Measurements from ENCODE around the gene CENPB. TPM values are rescaled to one million over a fixed set of nuclear protein-coding genes. Genes with fewer than 3 reads are reported as not detected.

The CENPB gene
- polyA plus RNA-seq, 1 of the 3 experiments (the other 2 are of a cell fraction): 41.2 TPM

DNA sequence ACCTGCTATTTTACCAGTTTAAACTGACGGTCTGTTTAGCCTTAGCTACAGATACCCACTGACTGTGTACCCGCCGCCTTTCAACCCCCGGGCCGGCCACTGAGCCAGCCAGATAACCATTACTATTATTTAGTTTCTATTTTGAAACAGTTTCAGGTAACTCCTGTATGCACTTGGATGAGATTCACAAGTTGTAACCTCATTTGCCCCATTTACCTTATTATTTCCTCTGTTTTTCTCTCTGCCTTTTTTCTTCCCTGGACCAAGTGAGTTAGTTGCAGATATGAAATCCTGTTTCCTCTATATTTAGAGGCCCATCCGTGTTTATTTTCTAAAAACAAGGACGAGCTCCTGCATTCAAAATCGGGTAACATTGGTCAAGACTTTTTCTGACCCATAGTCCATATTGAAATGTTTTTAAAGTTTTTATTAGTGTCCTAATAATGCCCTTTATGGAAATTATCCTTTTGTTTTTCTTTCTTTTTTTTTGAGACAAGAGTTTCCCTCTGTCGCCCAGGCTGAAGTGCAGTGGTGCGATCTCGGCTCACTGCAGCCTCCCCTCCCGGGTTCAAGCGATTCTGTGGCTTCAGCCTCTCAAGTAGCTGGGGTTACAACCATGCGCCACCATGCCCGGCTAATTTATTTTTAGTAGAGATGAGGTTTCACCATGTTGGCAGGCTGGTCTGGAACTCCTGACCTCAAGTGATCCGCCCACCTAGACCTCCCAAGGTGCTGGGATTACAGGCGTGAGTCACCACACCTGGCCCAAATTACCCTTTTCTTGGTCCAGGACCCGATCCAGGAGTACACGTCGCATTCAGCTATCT is 34.6 kb upstream of the CENPB start:
- peaks cover 11 to 23% of the 10 kb centered on the region in 2 experiments; a peak in 2 of 4 replicates for H3K4me1 ChIP-seq (ENCODE audit: control insufficient read depth in 1 of 2, insufficient read depth in 2 of 2, low read depth in 1 of 2, low read length in 1 of 2)
- peaks cover 17% of the 10 kb centered on the region for H3K79me2 ChIP-seq (ENCODE audit: insufficient read depth)
- POLR2A ChIA-PET: interaction anchor here (0.6 to 2.0 kb wide), 16 partner anchors 9 to 264 kb away, joined by 3 to 20 read pairs (median 4); partner anchors contain the start of genes ADISSP, CDC25B, CENPB and MAVS
- peak overlapping the region; percentile 80 to 84 for H3K4me3 ChIP-seq (ENCODE audit: low read depth in 2 of 2, low read length in 1 of 2)
- H3F3A ChIP-seq (replicated peaks; ENCODE audit: insufficient read depth): no peaks in the 10 kb centered on the region
- peak overlapping the region; percentile 92 to 97 for H3K27ac ChIP-seq (ENCODE audit: low read depth in 2 of 2, low read length in 1 of 2)
- H3K9me3 ChIP-seq: no peaks in the 10 kb centered on the region
- peak overlapping the region; percentile 91 for H3K4me2 ChIP-seq
- peak overlapping the region; percentile 93 for H3K9ac ChIP-seq
- WGBS (ENCODE audit: low lambda C conversion rate): 42% methylated on average over 20 of the region's 20 CpGs
- no peak for DNase-seq
- CTCF ChIA-PET: interaction anchor here (0.7 to 8.8 kb wide), 28 partner anchors 8 to 289 kb away, joined by 3 to 161 read pairs (median 6); partner anchors contain the start of genes ADISSP, CDC25B, CENPB and MAVS
- peak overlapping the region; percentile 84 for H2AFZ ChIP-seq (ENCODE audit: low read depth)
- H3K36me3 ChIP-seq (replicated peaks in 1 of 2; ENCODE audit: control insufficient read depth in 1 of 2, insufficient read depth in 2 of 2, low read length in 1 of 2): peaks cover 12 to 27% of the 10 kb centered on the region in 2 experiments
- TF ChIP-seq TCF12 (IDR thresholded peaks at IDR 0.05) (no peak), FOSL2 (IDR thresholded peaks at IDR 0.05; ENCODE audit: borderline replicate concordance, low read depth) (no peak), ELF1 (IDR thresholded peaks at IDR 0.05) (0 out of 2 replicates have a peak, but pooled peaks have one; percentile 4), NRF1 (IDR thresholded peaks at IDR 0.05; ENCODE audit: low read depth, low read length) (no peak), SMC3 (IDR thresholded peaks at IDR 0.05; ENCODE audit: low read depth, low read length) (no peak), TEAD4 (IDR thresholded peaks at IDR 0.05; ENCODE audit: borderline replicate concordance, insufficient read depth) (no peak), EZH2phosphoT487 (IDR thresholded peaks at IDR 0.05; ENCODE audit: borderline replicate concordance, low read depth) (no peak), RFX5 (IDR thresholded peaks at IDR 0.05; ENCODE audit: low read length) (0 out of 2 replicates have a peak, but pooled peaks have one; percentile 3), MXI1 (IDR thresholded peaks at IDR 0.05; ENCODE audit: low read depth, low read length) (0 out of 2 replicates have a peak, but pooled peaks have one; percentile 2)
- TF ChIP-seq, protein P1, sequence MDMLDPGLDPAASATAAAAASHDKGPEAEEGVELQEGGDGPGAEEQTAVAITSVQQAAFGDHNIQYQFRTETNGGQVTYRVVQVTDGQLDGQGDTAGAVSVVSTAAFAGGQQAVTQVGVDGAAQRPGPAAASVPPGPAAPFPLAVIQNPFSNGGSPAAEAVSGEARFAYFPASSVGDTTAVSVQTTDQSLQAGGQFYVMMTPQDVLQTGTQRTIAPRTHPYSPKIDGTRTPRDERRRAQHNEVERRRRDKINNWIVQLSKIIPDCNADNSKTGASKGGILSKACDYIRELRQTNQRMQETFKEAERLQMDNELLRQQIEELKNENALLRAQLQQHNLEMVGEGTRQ (IDR thresholded peaks at IDR 0.05; ENCODE audit: borderline replicate concordance, low read depth, low read length): no peak
- no peaks in the 10 kb centered on the region for H3K9me2 ChIP-seq
- H3K27me3 ChIP-seq (ENCODE audit: insufficient read depth): no peaks in the 10 kb centered on the region
- no peaks in the 10 kb centered on the region for H4K20me1 ChIP-seq (ENCODE audit: insufficient read depth)

DNA sequence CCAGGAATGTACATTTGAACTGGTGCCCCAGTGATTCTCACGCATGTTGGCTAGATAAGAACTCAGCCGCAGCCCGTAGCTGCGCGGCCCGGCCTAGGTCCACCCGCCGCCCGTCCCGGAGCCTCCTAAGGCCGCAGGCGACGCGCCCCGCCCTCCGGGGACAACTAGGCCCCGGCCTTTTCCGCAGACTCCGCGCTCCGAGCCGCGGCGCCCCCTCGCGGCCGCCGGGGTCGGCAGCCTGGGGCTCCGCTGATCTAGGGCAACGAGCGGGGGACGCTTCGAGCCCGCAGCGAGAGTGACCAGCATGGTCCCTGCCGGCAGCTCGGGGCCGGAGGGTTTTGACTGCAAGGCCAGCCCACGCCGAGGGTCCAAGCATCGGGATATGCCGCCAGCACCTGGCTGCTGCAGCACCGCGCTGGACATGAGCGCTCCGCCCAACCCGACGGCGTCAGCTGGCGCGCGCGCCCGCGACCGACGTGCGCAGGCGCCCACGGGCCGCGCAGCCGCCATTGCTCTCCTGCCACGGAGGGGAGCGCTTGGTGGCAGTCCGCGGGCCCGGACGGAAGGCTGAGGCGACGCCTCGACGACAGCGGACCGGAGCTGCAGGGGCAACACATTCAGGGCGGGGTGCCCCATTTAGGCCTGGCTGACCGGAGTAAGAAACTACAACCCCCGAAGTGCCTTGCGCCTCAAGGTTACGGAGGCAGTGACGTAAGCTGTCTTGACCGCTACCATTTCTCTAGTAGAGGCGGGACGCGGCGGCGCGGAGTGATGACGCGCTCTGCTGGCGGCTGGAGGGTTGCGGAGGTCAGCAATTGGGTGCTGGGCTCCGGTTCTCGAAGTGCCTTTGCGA is 33.7 kb upstream of the CENPB start, which contains the start of gene AP5S1:
TSS of gene AP5S1 (plus strand) at position 500 of the 853 bp plus-strand sequence. CDS start 1,571 bp downstream, outside the sequence.
- DNase-seq: peak; percentile 93
- Histone ChIP-seq H3K27ac (ENCODE audit: low read depth in 2 of 2, low read length in 1 of 2) (peak within 1 kb of the TSS; percentile 92 to 97), H3K4me2 (peak within 1 kb of the TSS; percentile 91), H2AFZ (ENCODE audit: low read depth) (peak within 1 kb of the TSS; percentile 84), H3K4me3 (ENCODE audit: low read depth in 2 of 2, low read length in 1 of 2) (peak within 1 kb of the TSS; percentile 80 to 84), H4K20me1 (ENCODE audit: insufficient read depth) (no peaks in the 10 kb centered on the region), H3K4me1 (ENCODE audit: control insufficient read depth in 1 of 2, insufficient read depth in 2 of 2, low read depth in 1 of 2, low read length in 1 of 2) (peaks cover 11 to 23% of the 10 kb centered on the region in 2 experiments; a peak in 2 of 4 replicates), H3K9me2 (no peaks in the 10 kb centered on the region), H3K9me3 (no peaks in the 10 kb centered on the region), H3K79me2 (ENCODE audit: insufficient read depth) (peaks cover 17% of the 10 kb centered on the region), H3K36me3 (replicated peaks in 1 of 2; ENCODE audit: control insufficient read depth in 1 of 2, insufficient read depth in 2 of 2, low read length in 1 of 2) (peaks cover 12 to 24% of the 10 kb centered on the region in 2 experiments), H3F3A (replicated peaks; ENCODE audit: insufficient read depth) (no peaks in the 10 kb centered on the region), H3K27me3 (ENCODE audit: insufficient read depth) (no peaks in the 10 kb centered on the region), H3K9ac (peak within 1 kb of the TSS; percentile 93)
- WGBS (ENCODE audit: low lambda C conversion rate): under 1% methylated on average over 34 of the region's 96 CpGs
- POLR2A ChIA-PET: interaction anchor here (0.5 to 2.0 kb wide), 18 partner anchors 8 to 1168 kb away, joined by 3 to 20 read pairs (median 4); partner anchors contain the start of genes ADISSP, CDC25B, CENPB and MAVS
- CTCF ChIA-PET: interaction anchor here (0.7 to 8.8 kb wide), 33 partner anchors 9 to 290 kb away, joined by 3 to 161 read pairs (median 5); partner anchors contain the start of genes ADISSP, CDC25B, CENPB and MAVS
- TF ChIP-seq FOXJ3 (CRISPR knock-in tag; IDR thresholded peaks at IDR 0.05) (no peak), SMC3 (IDR thresholded peaks at IDR 0.05; ENCODE audit: low read depth, low read length) (peak; percentile 73), CHD2 (IDR thresholded peaks at IDR 0.05; ENCODE audit: low read length, partially characterized antibody) (peak; percentile 89), ELF1 (IDR thresholded peaks at IDR 0.05) (0 out of 2 replicates have a peak, but pooled peaks have one; percentile 39), FOXM1 (IDR thresholded peaks at IDR 0.05; ENCODE audit: low read depth) (0 out of 2 replicates have a peak, but pooled peaks have one; percentile 49), TCF12 (IDR thresholded peaks at IDR 0.05) (peak; percentile 15; the same call in 1 of the 2 replicates), NFIC (IDR thresholded peaks at IDR 0.05; ENCODE audit: borderline replicate concordance) (no peak), EP300 (IDR thresholded peaks at IDR 0.05; ENCODE audit: borderline replicate concordance in 1 of 2, low read depth in 1 of 2, low read length in 1 of 2) (0 out of 4 replicates have a peak, but pooled peaks of 1 of the 2 experiments have one; percentile 3), YY1 (IDR thresholded peaks at IDR 0.05; ENCODE audit: low read depth) (peak; percentile 92), RCOR1 (IDR thresholded peaks at IDR 0.05; ENCODE audit: low read length) (peak; percentile 22; the same call in 1 of the 2 replicates), POLR2AphosphoS5 (IDR thresholded peaks at IDR 0.05; ENCODE audit: low read depth, low read length) (peak; percentile 48; the same call in 1 of the 2 replicates), RXRA (IDR thresholded peaks at IDR 0.05; ENCODE audit: borderline replicate concordance, low read depth) (no peak; the same call in 1 of the 2 replicates), EZH2phosphoT487 (IDR thresholded peaks at IDR 0.05; ENCODE audit: borderline replicate concordance, low read depth) (no peak), RFX5 (IDR thresholded peaks at IDR 0.05; ENCODE audit: low read length) (peak; percentile 43; the same call in 1 of the 2 replicates)
- TF ChIP-seq, protein P2, sequence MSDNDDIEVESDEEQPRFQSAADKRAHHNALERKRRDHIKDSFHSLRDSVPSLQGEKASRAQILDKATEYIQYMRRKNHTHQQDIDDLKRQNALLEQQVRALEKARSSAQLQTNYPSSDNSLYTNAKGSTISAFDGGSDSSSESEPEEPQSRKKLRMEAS (IDR thresholded peaks at IDR 0.05; ENCODE audit: low read depth): peak; percentile 51; the same call in 1 of the 2 replicates
- TF ChIP-seq, protein P3, sequence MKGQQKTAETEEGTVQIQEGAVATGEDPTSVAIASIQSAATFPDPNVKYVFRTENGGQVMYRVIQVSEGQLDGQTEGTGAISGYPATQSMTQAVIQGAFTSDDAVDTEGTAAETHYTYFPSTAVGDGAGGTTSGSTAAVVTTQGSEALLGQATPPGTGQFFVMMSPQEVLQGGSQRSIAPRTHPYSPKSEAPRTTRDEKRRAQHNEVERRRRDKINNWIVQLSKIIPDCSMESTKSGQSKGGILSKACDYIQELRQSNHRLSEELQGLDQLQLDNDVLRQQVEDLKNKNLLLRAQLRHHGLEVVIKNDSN (IDR thresholded peaks at IDR 0.05; ENCODE audit: borderline replicate concordance, low read depth): no peak; the same call in 1 of the 2 replicates
